Brain pericyte (primary cell): ENCODE data around the gene FBRSL1.
"Not testable (repeated sequence)": the region's sequence is repeated elsewhere in the genome, so short reads cannot be mapped to it uniquely, and the experiment has no call there.

Experiments
- DNase-seq: peaks from one replicate; pipeline ENCODE4 v3.0.0-alpha.2; 2012; ENCODE audit warnings: low read depth, low spot score

Gene FBRSL1

GRCh38 chr12:132470397-132470796 lies 19.6 kb upstream of the FBRSL1 start:
- no peak for DNase-seq

- no peak for DNase-seq
Observed at GRCh38 chr12:132471011-132471857, 18.7 kb upstream of the FBRSL1 start.

DNA sequence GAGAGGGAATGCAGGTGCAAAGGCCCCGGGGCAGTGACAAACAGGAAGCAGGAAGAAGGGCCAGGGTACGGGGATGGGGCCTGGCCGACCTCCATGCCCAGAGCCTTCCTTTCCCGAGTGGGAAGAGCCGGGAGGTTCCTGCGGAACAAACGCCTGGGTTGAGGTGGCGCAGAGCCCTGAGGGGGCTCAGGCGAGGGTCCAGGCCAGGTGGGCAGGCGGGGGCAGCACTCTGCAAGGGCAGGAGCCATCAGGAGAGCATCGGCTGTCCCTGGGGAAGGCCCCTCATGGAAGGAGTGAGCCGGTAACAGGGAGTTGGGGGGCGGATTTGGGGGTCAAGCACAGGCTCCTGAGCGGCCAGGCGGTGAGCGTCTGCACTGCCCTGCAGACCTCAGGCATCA lies 18.1 kb upstream of the FBRSL1 start:
- DNase-seq = no peak

GRCh38 chr12:132472386-132472785 lies 17.6 kb upstream of the FBRSL1 start:
- no peak for DNase-seq

DNA sequence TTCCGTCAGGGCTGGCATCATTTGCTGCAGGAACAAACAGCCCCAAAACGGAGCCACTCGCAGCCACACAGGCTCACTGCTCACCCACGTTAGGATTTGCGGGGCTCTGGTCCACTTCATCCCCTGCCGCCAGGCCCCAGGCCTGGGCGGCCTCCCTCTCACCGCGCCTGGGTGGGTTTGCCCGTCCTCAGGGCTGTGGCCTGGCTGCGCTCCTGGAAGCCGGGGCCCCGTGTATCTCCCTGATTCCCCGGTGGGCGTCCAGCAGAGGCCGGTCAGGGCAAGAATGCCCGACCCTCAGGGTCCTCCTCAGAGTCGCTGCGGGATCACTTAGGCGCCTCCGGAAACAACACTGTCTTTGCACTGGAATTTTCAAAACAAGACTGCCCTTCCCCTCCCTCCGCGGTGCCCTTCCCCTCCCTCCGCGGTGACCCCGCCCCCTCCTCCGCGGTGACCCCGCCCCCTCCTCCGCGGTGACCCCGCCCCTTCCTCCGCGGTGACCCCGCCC lies 15.7 kb upstream of the FBRSL1 start:
- no peak for DNase-seq

- not testable (repeated sequence) for DNase-seq
Observed at GRCh38 chr12:132474799-132475303, 15.1 kb upstream of the FBRSL1 start.

DNA sequence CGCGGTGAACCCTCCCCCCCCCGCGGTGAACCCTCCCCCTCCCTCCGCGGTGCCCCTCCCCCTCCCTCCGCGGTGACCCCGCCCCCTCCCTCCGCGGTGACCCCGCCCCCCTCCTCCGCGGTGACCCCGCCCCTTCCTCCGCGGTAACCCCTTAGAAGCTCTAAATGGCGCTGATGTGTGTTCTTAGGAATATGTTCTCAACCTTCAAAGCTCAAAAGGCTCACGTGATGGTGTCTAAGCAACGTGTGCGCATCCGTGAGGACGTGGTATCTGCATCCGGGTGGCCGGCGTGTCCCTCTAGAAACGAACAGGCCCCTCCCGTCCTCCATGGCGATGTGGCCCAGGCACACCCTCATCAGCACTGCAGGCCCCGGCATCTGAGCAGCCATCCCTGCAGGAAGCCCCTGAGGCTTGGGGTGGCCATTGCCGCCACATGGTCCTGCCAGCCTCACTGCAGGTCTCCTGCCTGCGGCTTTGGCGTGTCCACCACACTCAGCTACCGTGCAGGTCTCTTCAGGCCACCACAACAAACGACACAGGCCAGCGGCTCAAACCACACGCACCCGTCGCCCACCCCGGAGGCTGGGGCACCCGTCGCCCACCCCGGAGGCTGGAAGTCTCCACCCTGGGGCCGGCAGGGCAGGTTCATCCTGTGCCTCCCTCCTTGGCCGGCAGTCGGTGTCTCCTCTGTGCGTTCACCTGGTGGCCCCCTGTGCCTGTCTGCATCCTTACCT lies 14.5 kb upstream of the FBRSL1 start:
- no peak for DNase-seq

GRCh38 chr12:132476038-132476414 lies 13.9 kb upstream of the FBRSL1 start:
- no peak for DNase-seq

- DNase-seq = no peak
Observed at GRCh38 chr12:132476421-132476820, 13.5 kb upstream of the FBRSL1 start.

- no peak for DNase-seq
Observed at GRCh38 chr12:132477017-132477702, 12.8 kb upstream of the FBRSL1 start.

GRCh38 chr12:132477703-132478432 lies 12.1 kb upstream of the FBRSL1 start:
- no peak for DNase-seq

DNA sequence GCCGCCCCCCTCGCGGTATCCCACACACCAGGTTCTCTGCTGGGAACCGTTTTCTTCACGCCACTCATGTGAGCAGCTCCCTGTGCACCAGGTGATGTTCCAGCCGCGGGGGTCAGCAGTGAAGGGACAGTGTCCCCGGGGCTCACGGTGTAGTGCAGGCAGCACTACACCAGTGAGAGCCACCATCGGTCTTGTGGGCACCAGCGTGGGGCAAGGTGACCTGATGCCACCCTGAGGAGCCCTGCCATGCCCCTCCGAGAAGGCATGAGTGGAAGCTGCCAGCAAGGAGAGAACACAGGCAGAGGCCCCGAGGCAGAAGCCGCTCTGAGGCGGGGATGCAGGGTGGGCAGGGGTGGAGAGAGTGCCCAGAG lies 11.5 kb upstream of the FBRSL1 start:
- no peak for DNase-seq

DNA sequence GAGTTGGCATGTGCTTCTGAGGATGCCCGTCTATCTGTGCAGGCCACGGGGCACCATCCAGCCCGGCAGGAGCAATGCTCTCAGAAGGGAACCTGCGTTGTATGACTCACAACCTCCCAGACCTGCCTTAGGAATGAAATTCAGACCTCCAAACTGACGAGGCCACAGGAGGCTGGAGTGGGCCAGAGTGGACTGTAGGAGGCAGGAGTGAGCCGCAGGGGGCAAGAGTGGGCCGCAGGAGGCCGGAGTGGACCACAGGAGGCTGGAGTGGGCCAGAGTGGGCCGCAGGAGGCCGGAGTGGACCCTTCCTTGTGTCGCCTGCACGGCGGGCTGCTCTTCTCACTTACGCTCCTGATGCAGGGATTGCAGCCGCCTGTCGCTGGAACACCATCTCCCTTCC lies 11.1 kb upstream of the FBRSL1 start:
- DNase-seq = no peak

DNA sequence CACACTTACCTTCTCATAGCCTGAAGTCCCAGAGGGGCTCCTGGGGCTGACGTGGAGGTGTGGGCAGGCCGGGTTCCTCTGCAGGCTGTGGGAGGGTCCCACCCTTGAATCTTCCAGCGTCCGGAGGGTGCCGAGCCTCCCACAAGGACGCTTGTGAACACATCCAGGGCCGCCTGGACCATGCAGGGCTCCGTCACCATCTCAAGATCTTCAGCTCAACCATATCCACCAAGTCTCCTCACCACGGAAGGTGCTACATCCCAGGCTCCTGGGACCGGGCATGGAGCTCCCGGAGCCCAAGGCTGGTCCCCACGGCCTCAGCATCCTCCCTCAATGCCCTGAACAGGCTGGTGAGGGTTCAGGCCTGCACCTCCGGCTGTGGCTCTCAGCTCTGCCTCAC lies 10.7 kb upstream of the FBRSL1 start:
- DNase-seq = no peak

- DNase-seq = no peak
Observed at GRCh38 chr12:132479938-132480622, 9.9 kb upstream of the FBRSL1 start.

GRCh38 chr12:132480623-132481132 lies 9.3 kb upstream of the FBRSL1 start:
- no peak for DNase-seq

DNA sequence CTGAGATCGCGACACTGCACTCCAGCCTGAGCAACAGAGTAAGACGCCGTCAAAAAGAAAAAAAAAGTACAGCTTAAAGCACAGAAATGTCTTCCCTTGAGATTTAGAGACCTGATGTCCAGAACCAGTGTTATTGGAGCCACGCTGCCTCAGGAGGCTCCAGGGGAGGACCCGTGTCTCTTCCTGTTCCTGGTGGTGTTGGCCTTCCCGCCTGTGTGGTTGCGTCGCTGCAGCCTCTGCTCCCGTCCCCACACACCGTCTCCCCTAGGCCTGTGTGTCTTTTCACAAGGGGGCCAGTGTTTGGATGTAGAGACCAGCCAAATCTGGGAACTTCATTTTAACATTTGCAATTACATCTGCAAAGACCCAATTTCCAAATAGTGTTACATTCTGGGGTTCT lies 8.6 kb upstream of the FBRSL1 start:
- DNase-seq = no peak

- DNase-seq = no peak
Observed at GRCh38 chr12:132481771-132482745, 7.9 kb upstream of the FBRSL1 start.

DNA sequence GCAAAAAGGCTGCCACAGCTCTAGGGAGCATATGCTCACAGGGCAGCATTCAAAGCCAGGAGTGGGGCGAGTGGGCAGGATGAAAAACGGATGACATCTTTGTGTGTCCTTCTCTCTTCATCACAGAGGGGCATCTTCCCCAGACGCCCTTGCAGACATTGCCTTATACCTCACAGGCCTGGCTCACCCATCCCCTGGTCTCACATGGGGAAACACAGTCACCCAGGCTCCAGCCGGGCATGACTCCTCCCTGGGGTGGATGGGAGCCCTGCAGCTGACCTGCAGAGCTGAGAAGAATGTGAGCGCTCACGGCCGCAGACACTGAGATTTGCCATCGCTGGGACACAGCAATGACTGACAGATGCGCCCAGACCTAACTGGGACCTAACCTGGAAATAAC lies 7.2 kb upstream of the FBRSL1 start:
- no peak for DNase-seq
